GM12878 (cell line): Measurements from ENCODE around the gene RBMS1. TPM values are rescaled to one million over a fixed set of nuclear protein-coding genes. Genes with fewer than 3 reads are reported as not detected.

Experiments
- ATAC-seq: fragments of 200-7000 bp; cut with Tn5 transposase; 3 replicates; pipeline ENCODE4 v1.9.1; 2020; ENCODE audit warnings: mild to moderate bottlenecking, moderate library complexity
- BruUV-seq: library from RNA; stranded (reverse); fragments of 400-500 nt; replicated peaks from 2 replicates; lab custom pipeline; 2021; lab: Mats Ljungman, UMichigan
- CTCF ChIA-PET: fragments of 300-600 bp; sonication (Branson Sonifier 250); formaldehyde crosslinking; extraction: SDS; loops from one replicate; lab custom pipeline; 2021; ENCODE audit warnings: inconsistent platforms; lab: Yijun Ruan, JAX
- POLR2A ChIA-PET: fragments of 350-600 bp; formaldehyde crosslinking; extraction: SDS; loops from one replicate; lab custom pipeline; 2021; ENCODE audit warnings: inconsistent platforms; lab: Charles Lee
- RAD21 ChIA-PET: fragments of 300-600 bp; sonication (Branson Sonifier 250); formaldehyde crosslinking; loops from one replicate; lab custom pipeline; 2023; ENCODE audit warnings: antibody characterized with exemption; ENCODE audit not compliant: unreplicated experiment; lab: Charles Lee
- SMC1A ChIA-PET: fragments of 300-600 bp; sonication (Branson Sonifier 250); formaldehyde crosslinking; loops from one replicate; lab custom pipeline; 2023; ENCODE audit not compliant: unreplicated experiment, uncharacterized antibody; lab: Charles Lee
- DNase-seq: peaks from one replicate; pipeline ENCODE4 v3.0.0-alpha.2; 2011; ENCODE audit warnings: low read depth, low spot score
- FAIRE-seq: peaks from 3 replicates; lab custom pipeline; 2011; peaks lifted over from hg19 to GRCh38; lab: Jason Lieb, UNC
- H2AFZ ChIP-seq: 2 replicates; pipeline ENCODE4 v1.6.0; 2011; ENCODE audit warnings: low read depth, low read length, control low read depth; ENCODE audit not compliant: control insufficient read depth
- H3K27ac ChIP-seq: 2 replicates; pipeline ENCODE4 v1.5.1; 2011; ENCODE audit warnings: control low read depth; ENCODE audit not compliant: control insufficient read depth, insufficient read depth
- H3K27me3 ChIP-seq, 2 experiments: replicated peaks in 1 of 2; 2 replicates each; pipeline versions ENCODE4 v1.6.0 to v1.6.1; 2011; ENCODE audit warnings: low read length in 1 of 2; ENCODE audit not compliant: control insufficient read depth in 2 of 2, insufficient read depth in 2 of 2
- H3K36me3 ChIP-seq, 2 experiments: 2 replicates each; pipeline ENCODE4 v1.5.1; 2011; ENCODE audit warnings: low read length in 1 of 2; ENCODE audit not compliant: control insufficient read depth in 2 of 2, insufficient read depth in 2 of 2
- H3K4me1 ChIP-seq: 2 replicates; pipeline ENCODE4 v1.6.1; 2011; ENCODE audit warnings: mild to moderate bottlenecking, low read length, moderate library complexity, mixed read lengths; ENCODE audit not compliant: control insufficient read depth, insufficient read depth
- H3K4me2 ChIP-seq: 2 replicates; pipeline ENCODE4 v1.6.0; 2011; ENCODE audit warnings: control low read depth; ENCODE audit not compliant: control insufficient read depth, insufficient read depth
- H3K4me3 ChIP-seq: fragments of 200-600 bp; sonication (generic); 2 replicates; pipeline ENCODE4 v1.5.1; 2016
- H3K79me2 ChIP-seq: 2 replicates; pipeline ENCODE4 v1.6.0; 2011; ENCODE audit warnings: low read length; ENCODE audit not compliant: control insufficient read depth, insufficient read depth
- H3K9ac ChIP-seq: 2 replicates; pipeline ENCODE4 v1.8.0; 2011; ENCODE audit warnings: low read length, control low read depth, mixed read lengths; ENCODE audit not compliant: control insufficient read depth, insufficient read depth
- H3K9me3 ChIP-seq: replicated peaks from 3 replicates; pipeline ENCODE4 v1.5.1; 2011; ENCODE audit warnings: mild to moderate bottlenecking, low read length; ENCODE audit not compliant: control insufficient read depth, insufficient read depth
- H4K20me1 ChIP-seq: 2 replicates; pipeline ENCODE4 v1.6.0; 2011; ENCODE audit not compliant: control insufficient read depth, insufficient read depth
- ELK1 ChIP-seq: IDR thresholded peaks from 2 replicates; pipeline ENCODE4 v1.6.1; 2012; ENCODE audit warnings: low read depth, low read length, improper control_type of control experiment
- ETV6 ChIP-seq, 2 experiments: fragments of 450-650 bp in 1 of 2; IDR thresholded peaks in 1 of 2; conservative IDR thresholded peaks in 1 of 2; 2 replicates each; pipeline ENCODE4 v1.6.1; 2014; ENCODE audit warnings: antibody characterized with exemption in 1 of 2, borderline replicate concordance in 1 of 2, low read depth in 1 of 2, mild to moderate bottlenecking in 1 of 2, moderate library complexity in 1 of 2
- JUNB ChIP-seq: IDR thresholded peaks from 2 replicates; pipeline ENCODE4 v1.6.1; 2016; ENCODE audit warnings: antibody characterized with exemption, mild to moderate bottlenecking
- SMAD5 ChIP-seq: IDR thresholded peaks from 2 replicates; pipeline ENCODE4 v1.6.1; 2016; ENCODE audit warnings: antibody characterized with exemption, low read depth
- SP1 ChIP-seq: IDR thresholded peaks from one replicate; pipeline ENCODE4 v1.6.1; 2011; ENCODE audit warnings: low read depth, low read length
- WGBS: methylation state at CpG from one replicate; pipeline ENCODE4 v1.1.6; 2016; ENCODE audit warnings: low lambda C conversion rate; ENCODE audit not compliant: insufficient replicate concordance, insufficient coverage; ENCODE audit errors: missing lambda C conversion rate; 5-methylcytosine and 5-hydroxymethylcytosine counted together
- in situ Hi-C: fragments of 300-500 bp; cut with MboI; formaldehyde crosslinking; loops from 9 replicates; pipeline ENCODE4 v1.14.3; 2018; ENCODE audit warnings: mixed read lengths
- intact Hi-C: fragments of 100-400 bp; cut with micrococcal nuclease; formaldehyde crosslinking; loops from one replicate; pipeline ENCODE4 v1.14.2; 2022; ENCODE audit not compliant: unreplicated experiment
- polyA plus RNA-seq, 11 experiments: library from polyadenylated mRNA; depleted of rRNA in 4 of 11; unstranded in 6 of 11; stranded (reverse) in 5 of 11; fragments of >200 nt; fragmentation: Nextera tagmentation in 4 of 11; fragmentation: Illumina TruSeq in 1 of 11; extraction: Ambion mirVana in 4 of 11; extraction: Trizol in 1 of 11; gene quantifications; 1 replicate in 1 of 11; 2 replicates in 10 of 11; pipeline versions ENCODE4 v1.2.1 to v1.2.3, GENCODE V29; 2011 to 2016; ENCODE audit warnings: inconsistent platforms in 2 of 11, missing spikeins in 2 of 11, low read depth in 1 of 11
- total RNA-seq, 4 experiments: library from RNA; depleted of rRNA in 3 of 4; stranded (reverse); fragments of >200 nt in 3 of 4; fragmentation: Illumina TruSeq in 1 of 4; extraction: Trizol in 1 of 4; gene quantifications; 2 replicates each; pipeline versions ENCODE4 v1.2.1 to v1.2.3, GENCODE V29; 2013 to 2021

RBMS1 gene
- total and polyA plus RNA-seq, 10 of the 15 experiments (the other 5 are each of a cell fraction or from before 2014, with no cell fraction given): 0.04 to 0.31 (median 0.17) TPM; not detected in 1

GRCh38 chr2:160283675-160284074 is 209.9 kb downstream of the RBMS1 start:
- CTCF ChIA-PET: interaction anchor here (1.3 to 1.7 kb wide), 3 partner anchors 11 to 40 kb away, joined by 3 to 5 read pairs (median 3); no protein-coding TSS in a partner anchor
- Histone ChIP-seq H3K9ac (no peak overlapping the region), H3K4me2 (no peak overlapping the region), H3K36me3 (no peaks in the 10 kb centered on the region), H3K4me1 (no peaks in the 10 kb centered on the region), H3K4me3 (no peak overlapping the region), H3K9me3 (no peaks in the 10 kb centered on the region), H3K27ac (no peak overlapping the region), H2AFZ (no peak overlapping the region), H3K79me2 (no peaks in the 10 kb centered on the region), H4K20me1 (no peaks in the 10 kb centered on the region), H3K27me3 (no peaks in the 10 kb centered on the region)
- DNase-seq: no peak
- TF ChIP-seq ELK1: no peak
- no peak for TF ChIP-seq JUNB
- intact Hi-C loops: no loop called here
- no peak for ATAC-seq
- no TSS peak for BruUV-seq
- RAD21 ChIA-PET: no interaction called here
- SMC1A ChIA-PET: no interaction called here
- POLR2A ChIA-PET: no interaction called here
- FAIRE-seq: no peak
- in situ Hi-C loops: no loop called here

GRCh38 chr2:160282063-160282580 is 211.5 kb downstream of the RBMS1 start:
- ChIA-PET RAD21 (no interaction called here), SMC1A (interaction anchor here (1.7 kb wide), 1 partner anchor 9 kb away, joined by 5 read pairs; no protein-coding TSS in a partner anchor)
- intact Hi-C loops: no loop called here
- Histone ChIP-seq H3K9ac (no peak overlapping the region), H3K4me1 (no peaks in the 10 kb centered on the region), H3K27ac (no peak overlapping the region), H3K4me3 (no peak overlapping the region)
- no peak for DNase-seq
- no peak for TF ChIP-seq SP1
- no peak for TF ChIP-seq ETV6 (conservative IDR thresholded peaks at IDR 0.05 in 1 of 2, IDR thresholded peaks at IDR 0.05 in 1 of 2; ENCODE audit: borderline replicate concordance in 1 of 2, low read depth in 1 of 2)
- no peak for TF ChIP-seq SMAD5
- TF ChIP-seq, all 136 proteins: peak for 0
- no peaks in the 10 kb centered on the region for H4K20me1 ChIP-seq
- in situ Hi-C loops: no loop called here
- H3K27me3 ChIP-seq: no peaks in the 10 kb centered on the region
- BruUV-seq: no TSS peak
- POLR2A ChIA-PET: no interaction called here
- no peak overlapping the region for H3K4me2 ChIP-seq
- CTCF ChIA-PET: interaction anchor here (1.0 kb wide), 1 partner anchor 712 kb away, joined by 4 read pairs; no protein-coding TSS in a partner anchor
- 97% methylated on average over 2 of the region's 2 CpGs for WGBS
- no peak overlapping the region for H2AFZ ChIP-seq
- FAIRE-seq: no peak
- H3K9me3 ChIP-seq: no peaks in the 10 kb centered on the region
- H3K36me3 ChIP-seq: no peaks in the 10 kb centered on the region
- ATAC-seq: no peak
- no peaks in the 10 kb centered on the region for H3K79me2 ChIP-seq
